Activated CD4-positive, alpha-beta T cell treated with anti-CD3 and anti-CD28 coated beads, Interleukin-2, amount 50 U/mL, for 4 hours (primary cell): ENCODE results near the gene STK31.
"Not testable (repeated sequence)": the region's sequence is repeated elsewhere in the genome, so short reads cannot be mapped to it uniquely, and the experiment has no call there.

ENCODE experiments used
- DNase-seq, 2 experiments: peaks; one replicate each; pipeline ENCODE4 v3.0.0-alpha.2; 2020

STK31 gene, protein sequence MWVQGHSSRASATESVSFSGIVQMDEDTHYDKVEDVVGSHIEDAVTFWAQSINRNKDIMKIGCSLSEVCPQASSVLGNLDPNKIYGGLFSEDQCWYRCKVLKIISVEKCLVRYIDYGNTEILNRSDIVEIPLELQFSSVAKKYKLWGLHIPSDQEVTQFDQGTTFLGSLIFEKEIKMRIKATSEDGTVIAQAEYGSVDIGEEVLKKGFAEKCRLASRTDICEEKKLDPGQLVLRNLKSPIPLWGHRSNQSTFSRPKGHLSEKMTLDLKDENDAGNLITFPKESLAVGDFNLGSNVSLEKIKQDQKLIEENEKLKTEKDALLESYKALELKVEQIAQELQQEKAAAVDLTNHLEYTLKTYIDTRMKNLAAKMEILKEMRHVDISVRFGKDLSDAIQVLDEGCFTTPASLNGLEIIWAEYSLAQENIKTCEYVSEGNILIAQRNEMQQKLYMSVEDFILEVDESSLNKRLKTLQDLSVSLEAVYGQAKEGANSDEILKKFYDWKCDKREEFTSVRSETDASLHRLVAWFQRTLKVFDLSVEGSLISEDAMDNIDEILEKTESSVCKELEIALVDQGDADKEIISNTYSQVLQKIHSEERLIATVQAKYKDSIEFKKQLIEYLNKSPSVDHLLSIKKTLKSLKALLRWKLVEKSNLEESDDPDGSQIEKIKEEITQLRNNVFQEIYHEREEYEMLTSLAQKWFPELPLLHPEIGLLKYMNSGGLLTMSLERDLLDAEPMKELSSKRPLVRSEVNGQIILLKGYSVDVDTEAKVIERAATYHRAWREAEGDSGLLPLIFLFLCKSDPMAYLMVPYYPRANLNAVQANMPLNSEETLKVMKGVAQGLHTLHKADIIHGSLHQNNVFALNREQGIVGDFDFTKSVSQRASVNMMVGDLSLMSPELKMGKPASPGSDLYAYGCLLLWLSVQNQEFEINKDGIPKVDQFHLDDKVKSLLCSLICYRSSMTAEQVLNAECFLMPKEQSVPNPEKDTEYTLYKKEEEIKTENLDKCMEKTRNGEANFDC

DNA sequence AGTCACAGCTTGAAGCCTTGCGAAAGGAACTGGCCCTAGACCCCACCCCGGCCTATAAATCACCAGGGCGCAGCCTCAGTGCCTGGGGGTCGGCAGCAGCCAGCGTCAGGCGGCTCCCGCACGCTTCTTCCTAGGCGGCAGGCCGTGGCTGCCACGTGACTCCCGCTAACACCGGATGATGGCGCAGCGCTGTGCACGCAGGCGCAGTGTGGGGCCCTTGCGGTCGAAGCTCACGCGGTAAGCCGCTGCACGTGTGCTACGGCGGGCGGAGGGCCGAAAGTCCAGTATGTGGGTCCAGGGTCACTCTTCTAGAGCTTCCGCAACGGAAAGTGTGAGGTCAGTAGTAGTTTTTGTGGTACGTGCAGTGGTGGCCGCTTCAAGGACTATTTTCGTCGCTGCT lies at the start of gene STK31:
STK31 (plus strand) TSS at position 220 of the 400 bp plus-strand sequence; CDS start at position 287, 67 bp downstream.
- no peak for DNase-seq

DNA sequence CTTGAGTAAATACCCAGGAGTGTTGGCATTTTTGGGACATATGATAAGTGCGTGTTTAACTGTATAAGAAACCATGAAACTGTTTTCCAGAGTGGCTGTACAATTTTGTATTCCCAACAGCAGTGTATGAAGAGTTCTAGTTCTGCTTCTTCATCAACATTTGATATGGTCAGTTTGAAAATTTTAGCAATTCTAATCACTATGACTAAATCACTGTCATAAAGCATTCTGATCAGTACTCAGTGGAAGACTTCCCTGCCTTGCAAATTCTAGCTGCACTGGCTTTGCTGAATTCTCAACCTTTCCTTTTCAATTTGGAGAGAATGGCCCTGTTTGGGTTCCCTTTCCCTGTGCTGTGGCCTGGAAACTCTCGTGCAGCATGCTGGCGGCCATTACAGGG lies 48.6 kb upstream of the STK31 start:
- no peak for DNase-seq

DNA sequence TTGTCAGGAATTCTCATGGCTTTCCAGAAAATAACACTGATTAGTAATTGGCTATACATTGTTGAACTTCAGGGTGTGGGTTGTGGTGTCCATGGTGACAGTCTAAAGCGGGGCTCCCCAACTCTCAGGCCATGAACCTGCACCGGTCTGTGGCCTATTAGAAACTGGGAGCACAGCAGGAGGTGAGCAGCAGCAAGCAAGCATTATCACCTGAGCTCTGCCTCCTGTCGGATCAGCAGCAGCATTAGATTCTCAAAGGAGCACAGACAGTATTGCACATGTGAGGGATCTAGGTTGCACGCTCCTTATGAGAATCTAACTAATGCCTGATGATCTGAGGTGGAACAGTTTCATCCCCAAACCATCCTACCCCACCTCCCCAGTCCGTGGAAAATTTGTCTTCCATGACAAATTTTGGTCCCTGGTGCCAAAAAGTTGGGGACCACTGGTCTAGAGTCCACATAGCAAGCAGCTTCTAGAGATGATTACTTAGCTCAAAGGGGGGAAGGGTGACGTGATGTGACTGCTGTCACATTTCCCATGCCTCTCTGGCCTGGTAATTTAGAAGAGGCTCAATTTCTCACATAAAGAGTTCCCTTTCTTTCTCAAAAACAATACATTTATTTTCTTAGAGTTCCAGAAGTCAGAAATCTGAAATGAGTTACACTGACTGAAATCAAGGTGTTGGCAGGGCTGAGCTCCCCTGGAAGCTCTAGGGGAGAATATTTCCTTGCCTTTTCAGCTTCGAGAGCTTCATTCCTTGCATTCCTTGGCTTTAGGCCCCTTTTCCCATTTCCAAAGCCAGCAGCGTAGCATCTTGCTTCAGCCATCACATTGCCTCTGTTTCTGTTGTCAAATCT lies 47.7 kb upstream of the STK31 start:
- DNase-seq: no peak

DNA sequence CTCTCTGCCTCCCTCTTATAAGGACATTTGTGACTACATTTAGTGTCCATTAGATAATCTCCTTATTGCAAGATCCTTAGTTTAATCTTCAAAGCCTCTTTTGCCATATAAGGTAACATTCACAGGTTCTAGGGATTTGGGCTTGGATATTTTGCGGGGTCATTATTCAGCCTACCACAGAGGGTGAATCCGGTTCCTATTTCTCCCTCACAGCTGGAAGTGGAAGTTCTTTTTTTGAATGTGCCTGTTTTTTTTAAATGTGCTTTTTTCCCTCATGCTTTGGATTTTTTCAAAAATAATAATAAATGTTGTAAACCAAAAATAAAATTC lies 47.1 kb upstream of the STK31 start:
- no peak for DNase-seq

DNA sequence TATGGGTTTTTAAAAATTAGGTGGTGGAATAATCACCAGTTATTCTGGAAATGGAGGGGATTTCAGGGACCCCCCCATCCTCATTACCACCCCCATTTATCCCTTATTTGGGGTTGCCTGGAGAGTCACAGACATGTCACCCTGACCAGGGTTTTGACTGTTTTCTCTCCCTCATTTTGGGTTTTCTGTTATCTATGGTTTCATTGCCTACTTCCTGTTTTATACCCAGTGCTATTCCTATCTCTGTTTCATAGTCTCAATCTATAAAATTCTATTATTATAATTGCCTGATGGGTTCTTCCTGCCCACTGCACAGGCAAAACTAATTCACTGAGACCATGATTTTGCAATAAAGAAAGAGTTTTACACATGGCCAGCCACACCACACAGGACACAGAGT lies 45.9 kb upstream of the STK31 start:
- no peak for DNase-seq

DNA sequence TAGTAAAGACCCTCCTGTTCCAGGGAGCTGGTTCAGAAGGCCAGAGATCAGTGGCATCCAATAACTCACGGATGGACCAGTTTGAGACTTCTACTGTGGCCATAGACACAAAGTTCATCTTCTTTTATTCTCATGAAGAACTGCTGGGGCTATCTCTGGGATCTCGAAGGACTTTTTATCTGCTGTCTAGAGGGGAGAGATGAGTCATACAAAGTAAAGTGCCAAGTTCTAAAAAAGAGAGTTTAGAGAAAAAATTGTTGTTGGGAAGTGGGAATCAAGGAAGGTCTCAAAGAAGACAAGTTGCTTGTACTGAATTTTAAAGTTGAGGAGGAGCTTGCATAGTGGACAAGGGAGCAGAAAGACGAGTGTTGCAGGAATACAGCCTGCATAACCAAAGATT lies 38.0 kb upstream of the STK31 start:
- no peak for DNase-seq

DNA sequence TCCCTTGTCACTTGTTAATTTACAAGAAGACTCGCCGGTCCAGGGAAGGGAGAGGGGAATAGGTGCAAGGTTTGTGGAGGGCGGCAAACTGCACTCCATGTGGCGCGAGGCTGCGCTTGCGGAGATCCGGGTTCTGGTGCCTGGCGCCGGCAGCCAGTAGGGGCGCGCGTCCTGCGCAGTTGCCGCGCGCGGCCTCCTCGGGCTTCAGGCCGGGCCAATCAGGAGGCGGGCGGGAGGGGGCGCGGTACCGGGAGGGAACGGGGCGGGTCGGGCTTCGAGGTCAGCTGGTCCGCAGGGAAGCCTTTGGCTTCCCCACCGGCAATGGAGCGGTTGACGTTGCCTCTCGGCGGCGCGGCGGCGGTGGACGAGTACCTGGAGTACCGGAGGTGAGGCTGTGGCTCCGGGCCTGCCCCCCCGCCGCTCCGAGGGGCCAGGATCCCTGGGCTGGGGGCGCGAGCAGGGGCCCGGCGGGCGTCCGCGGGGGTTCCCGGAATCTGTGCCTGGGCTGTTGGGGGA lies 30.1 kb upstream of the STK31 start, which contains the start of gene FAM221A:
FAM221A (plus strand) TSS at position 302 of the 516 bp plus-strand sequence; CDS start at position 322, 20 bp downstream.
- DNase-seq: peak; percentile 73 to 75

GRCh38 chr7:23680414-23681405 lies 29.3 kb upstream of the STK31 start:
- peak; percentile 17 to 35 for DNase-seq

DNA sequence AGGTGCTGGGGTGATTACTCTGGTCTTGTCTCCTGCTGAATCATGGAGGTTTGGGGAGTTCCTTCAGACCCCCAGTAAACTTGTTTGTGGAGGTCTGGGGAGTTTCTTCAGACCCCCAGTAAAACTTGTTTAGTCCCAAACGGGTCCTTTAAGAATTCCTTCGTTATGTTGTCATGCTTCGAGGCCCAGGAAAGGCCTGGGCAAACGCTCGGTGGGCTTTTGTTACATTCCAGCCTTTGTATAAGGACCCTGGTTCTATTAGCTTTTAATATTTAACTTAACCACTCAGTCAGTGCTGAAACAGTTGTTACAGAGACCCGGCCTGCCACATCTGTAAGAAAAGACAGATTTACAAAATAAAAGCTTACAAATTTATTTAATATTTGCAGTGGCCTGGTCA lies 26.0 kb upstream of the STK31 start:
- not testable (repeated sequence) for DNase-seq

- DNase-seq: no peak
Measured at GRCh38 chr7:23685731-23686130, 24.3 kb upstream of the STK31 start.

DNA sequence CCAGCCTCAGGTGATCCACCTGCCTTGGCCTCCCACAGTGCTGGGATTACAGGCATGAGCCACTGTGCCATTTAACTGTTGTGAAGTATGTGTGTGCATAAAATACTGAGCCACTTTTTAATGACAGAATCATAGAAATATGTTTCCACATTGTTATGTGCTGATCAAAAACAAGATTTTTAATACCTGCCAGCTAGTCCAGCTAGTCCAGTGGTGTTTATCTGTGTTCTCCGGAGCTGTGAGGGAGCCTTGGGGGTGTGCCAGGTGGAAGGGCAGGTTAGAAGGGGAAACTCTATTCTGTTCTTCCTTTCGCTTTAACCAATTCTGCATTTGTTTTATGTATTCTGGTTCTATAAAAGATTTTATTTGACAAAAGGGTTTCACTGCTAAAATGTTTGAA lies 23.0 kb upstream of the STK31 start:
- no peak for DNase-seq

GRCh38 chr7:23689165-23689564 lies 20.9 kb upstream of the STK31 start:
- DNase-seq: no peak

DNA sequence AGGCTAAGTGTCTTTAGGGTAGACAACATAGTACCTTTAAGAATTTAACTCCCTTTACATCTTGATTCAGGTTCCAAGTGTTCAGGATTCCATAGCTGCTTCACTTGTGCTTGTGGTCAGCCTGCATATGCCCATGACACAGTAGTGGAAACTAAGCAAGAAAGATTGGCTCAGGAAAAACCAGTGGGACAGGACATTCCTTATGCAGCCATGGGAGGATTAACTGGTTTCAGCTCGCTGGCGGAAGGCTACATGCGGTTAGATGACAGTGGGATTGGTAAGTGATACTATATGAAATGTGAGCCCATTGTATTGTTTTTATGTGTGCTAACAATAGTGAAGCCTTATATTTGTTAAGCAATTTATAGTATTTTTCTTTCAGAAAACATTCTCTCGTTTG lies 18.7 kb upstream of the STK31 start:
- DNase-seq: no peak

- no peak for DNase-seq
Measured at GRCh38 chr7:23693224-23693623, 16.8 kb upstream of the STK31 start.

- DNase-seq: peak; percentile 37
Measured at GRCh38 chr7:23696916-23697441, 13.0 kb upstream of the STK31 start.

DNA sequence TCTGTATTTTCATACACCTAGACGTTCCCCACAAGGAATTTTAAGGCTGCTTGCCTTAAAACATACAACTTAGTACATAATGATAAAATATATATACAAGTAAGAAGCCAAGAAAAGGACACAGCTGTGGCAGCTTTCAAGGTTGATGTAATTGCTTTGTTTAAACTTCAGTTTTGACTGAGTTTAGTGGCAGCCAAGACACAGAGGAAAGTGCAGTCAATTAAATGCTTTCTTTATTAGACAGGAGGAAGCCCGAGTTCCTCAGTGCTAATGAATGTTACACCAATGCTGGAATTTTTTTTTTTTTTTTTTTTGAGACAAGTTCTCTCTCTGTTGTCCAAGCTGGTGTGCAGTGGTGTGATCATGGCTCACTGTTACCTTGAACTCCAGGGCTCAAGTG lies 11.2 kb upstream of the STK31 start:
- DNase-seq: no peak

GRCh38 chr7:23700046-23700445 lies 10.0 kb upstream of the STK31 start:
- no peak for DNase-seq

DNA sequence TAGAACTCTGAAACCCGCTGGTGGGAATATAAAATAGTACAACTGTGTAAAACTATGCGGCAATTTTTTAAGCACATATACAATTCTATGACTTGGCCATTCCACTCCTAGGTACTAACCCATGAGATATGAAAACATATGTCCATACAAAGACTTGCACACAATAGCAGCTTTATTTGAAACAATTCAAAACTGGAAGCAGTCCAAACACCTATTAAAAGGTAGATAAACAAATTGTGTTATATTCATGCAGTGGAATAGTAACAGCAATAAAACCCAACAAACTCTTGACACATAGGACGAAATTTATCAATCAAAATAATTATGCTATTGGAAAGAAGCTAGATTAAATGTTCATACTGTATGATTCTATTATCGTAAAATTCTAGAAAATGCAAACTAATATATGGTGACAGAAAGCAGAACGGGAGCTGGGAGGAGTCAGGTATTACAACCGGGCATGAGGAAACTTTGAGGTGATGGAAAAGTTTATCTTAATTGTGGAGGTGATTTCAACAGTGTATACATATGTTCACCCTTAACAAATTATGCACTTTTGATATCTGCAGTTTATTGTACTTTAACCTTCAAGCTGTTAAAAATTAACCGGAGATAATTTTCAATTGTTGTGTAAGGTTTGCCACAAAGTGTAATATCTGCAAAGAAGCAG lies 803 bp upstream of the STK31 start:
- DNase-seq: no peak

GRCh38 chr7:23712368-23713284 lies 2.6 kb downstream of the STK31 start:
- DNase-seq: no peak
